NCI-H524 (cell line): ENCODE results near the gene PLCL2.
A peak's percentile ranks its signal among the peaks of the same experiment; 100 is the strongest.
"Not testable (repeated sequence)": the region's sequence is repeated elsewhere in the genome, so short reads cannot be mapped to it uniquely, and the experiment has no call there.

Experiments used
- DNase-seq, 2 experiments: peaks; one replicate each; lab custom pipeline; 2025; lab: John Stamatoyannopoulos, UW

PLCL2 gene

GRCh38 chr3:16917256-16917935, 32.6 kb downstream of the PLCL2 start:
- no peak for DNase-seq

GRCh38 chr3:16917980-16918682, 33.4 kb downstream of the PLCL2 start:
- DNase-seq, result no peak

- no peak for DNase-seq
These were observed 33.9 kb downstream of the PLCL2 start for GRCh38 chr3:16918683-16919025.

GRCh38 chr3:16923112-16923511, 38.4 kb downstream of the PLCL2 start:
- DNase-seq, result no peak

GRCh38 chr3:16927485-16927884, 42.7 kb downstream of the PLCL2 start:
- peak; percentile 6 to 10 for DNase-seq

GRCh38 chr3:16928386-16929132, 43.8 kb downstream of the PLCL2 start:
- DNase-seq, result peak in 1 of 2 experiments; percentile 41

GRCh38 chr3:16929311-16929710, 44.6 kb downstream of the PLCL2 start:
- DNase-seq, result no peak

- no peak for DNase-seq
These were observed 48.1 kb downstream of the PLCL2 start for GRCh38 chr3:16932877-16933276.

GRCh38 chr3:16935781-16936180, 51.0 kb downstream of the PLCL2 start:
- no peak for DNase-seq

- no peak for DNase-seq
These were observed 51.5 kb downstream of the PLCL2 start for GRCh38 chr3:16936233-16936632.

GRCh38 chr3:16936676-16937230, 52.0 kb downstream of the PLCL2 start:
- no peak for DNase-seq

- DNase-seq, result no peak
These were observed 52.6 kb downstream of the PLCL2 start for GRCh38 chr3:16937326-16937845.

- DNase-seq, result no peak
These were observed 56.3 kb downstream of the PLCL2 start for GRCh38 chr3:16940769-16941700.

GRCh38 chr3:16942955-16943354, 58.2 kb downstream of the PLCL2 start:
- DNase-seq, result no peak

- DNase-seq, result no peak
These were observed 59.1 kb downstream of the PLCL2 start for GRCh38 chr3:16943857-16944256.

- peak in 1 of 2 experiments; percentile 9 for DNase-seq
These were observed 59.6 kb downstream of the PLCL2 start for GRCh38 chr3:16944356-16944755.

- DNase-seq, result no peak
These were observed 60.6 kb downstream of the PLCL2 start for GRCh38 chr3:16945330-16945729.

- no peak for DNase-seq
These were observed 65.5 kb downstream of the PLCL2 start for GRCh38 chr3:16950282-16950681.

GRCh38 chr3:16950845-16951244, 66.1 kb downstream of the PLCL2 start:
- no peak for DNase-seq

GRCh38 chr3:16957852-16958251, 73.1 kb downstream of the PLCL2 start:
- DNase-seq, result not testable (repeated sequence)

- DNase-seq, result no peak
These were observed 75.4 kb downstream of the PLCL2 start for GRCh38 chr3:16960125-16960524.
